GM13976 (cell line): Measurements from ENCODE around the gene TMOD1.

Experiments used
- DNase-seq: peaks from one replicate; pipeline ENCODE4 v3.0.0; 2012; ENCODE audit warnings: low spot score
- in situ Hi-C: fragments of 300-500 bp; cut with MboI; formaldehyde crosslinking; loops from one replicate; pipeline ENCODE4 v1.12.0; 2022; ENCODE audit warnings: low sequenced_read_pairs, mixed read lengths, inconsistent platforms; ENCODE audit not compliant: unreplicated experiment
- TF ChIP-seq, protein P1 (sequence below): IDR thresholded peaks from 2 replicates; pipeline ENCODE4 v1.5.1; 2012; ENCODE audit warnings: borderline replicate concordance, mild to moderate bottlenecking; ENCODE audit not compliant: insufficient read depth; ENCODE audit errors: extremely low read depth, missing control alignments, control extremely low read depth

TMOD1 gene

DNA sequence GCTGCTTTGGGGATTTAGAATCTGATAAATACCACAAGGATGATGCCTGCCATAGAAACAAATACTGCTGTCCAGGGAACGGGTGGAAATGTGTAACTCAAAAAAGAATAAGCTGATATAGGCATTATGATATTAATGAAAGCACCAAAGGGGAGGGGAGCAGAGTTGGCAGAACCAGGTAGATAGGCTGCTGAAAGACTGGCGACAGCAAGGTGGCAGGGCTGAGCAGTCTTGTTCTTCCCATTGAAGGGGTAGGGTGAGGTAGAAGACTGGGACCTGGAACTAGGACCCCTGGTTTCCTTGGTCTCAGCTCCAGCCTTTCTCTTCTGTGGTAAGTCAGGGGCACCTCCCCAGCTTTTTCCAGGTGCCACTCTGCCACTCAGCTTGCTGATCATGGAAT, 31.4 kb upstream of the TMOD1 start:
- in situ Hi-C loops = no loop called here

DNA sequence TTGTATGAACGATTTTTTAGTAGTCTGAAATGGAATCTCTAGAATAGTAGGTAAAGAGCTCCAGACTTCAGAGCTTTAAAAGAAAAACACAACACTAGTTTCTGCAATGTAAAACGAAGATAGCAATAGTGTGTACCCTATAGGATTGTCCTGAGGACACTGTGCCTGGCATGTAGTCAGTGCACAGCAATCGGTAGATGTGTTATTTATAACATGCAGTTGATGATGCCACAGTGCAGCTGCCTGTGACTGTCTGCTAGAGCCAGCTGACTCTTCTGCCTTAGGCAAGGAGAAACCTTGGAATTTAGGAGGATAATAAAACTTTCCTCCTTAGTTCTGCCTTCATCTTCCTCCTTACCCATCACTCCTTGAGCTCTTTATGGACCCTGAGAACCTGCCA, 27.7 kb upstream of the TMOD1 start:
- no peak for DNase-seq
- in situ Hi-C loops = no loop called here
- TF ChIP-seq, protein P1, sequence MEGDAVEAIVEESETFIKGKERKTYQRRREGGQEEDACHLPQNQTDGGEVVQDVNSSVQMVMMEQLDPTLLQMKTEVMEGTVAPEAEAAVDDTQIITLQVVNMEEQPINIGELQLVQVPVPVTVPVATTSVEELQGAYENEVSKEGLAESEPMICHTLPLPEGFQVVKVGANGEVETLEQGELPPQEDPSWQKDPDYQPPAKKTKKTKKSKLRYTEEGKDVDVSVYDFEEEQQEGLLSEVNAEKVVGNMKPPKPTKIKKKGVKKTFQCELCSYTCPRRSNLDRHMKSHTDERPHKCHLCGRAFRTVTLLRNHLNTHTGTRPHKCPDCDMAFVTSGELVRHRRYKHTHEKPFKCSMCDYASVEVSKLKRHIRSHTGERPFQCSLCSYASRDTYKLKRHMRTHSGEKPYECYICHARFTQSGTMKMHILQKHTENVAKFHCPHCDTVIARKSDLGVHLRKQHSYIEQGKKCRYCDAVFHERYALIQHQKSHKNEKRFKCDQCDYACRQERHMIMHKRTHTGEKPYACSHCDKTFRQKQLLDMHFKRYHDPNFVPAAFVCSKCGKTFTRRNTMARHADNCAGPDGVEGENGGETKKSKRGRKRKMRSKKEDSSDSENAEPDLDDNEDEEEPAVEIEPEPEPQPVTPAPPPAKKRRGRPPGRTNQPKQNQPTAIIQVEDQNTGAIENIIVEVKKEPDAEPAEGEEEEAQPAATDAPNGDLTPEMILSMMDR = no peak

More for the DNA sequence above, 31.4 kb upstream of the TMOD1 start:
- DNase-seq = no peak
- TF ChIP-seq, protein P1 = peak; percentile 49

DNA sequence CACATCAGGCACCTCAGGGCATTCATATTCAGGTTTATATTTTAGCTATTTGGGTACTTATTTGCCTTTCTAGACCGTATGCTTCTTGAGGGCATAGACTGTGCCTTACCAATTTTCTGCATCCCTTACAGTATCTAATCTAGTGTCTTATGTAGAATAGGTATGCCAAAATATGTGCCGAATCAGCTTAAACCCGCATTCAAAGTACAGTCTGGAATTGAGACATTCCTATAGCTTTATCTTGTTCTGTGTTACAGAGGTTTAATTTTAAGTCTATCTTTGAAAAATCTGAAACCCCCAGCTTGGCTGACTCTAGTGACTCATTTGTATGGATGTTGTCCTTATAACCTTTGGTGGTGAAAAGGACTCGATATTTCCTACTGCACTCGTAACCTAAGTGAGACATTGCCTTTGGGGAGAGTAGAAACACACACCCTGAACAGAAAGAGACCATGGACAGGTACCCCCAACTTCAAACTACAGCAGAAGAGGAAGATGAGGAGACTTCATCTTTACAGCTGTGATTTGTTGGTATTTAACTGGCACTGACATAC, 27.0 kb upstream of the TMOD1 start:
- in situ Hi-C loops = no loop called here
- TF ChIP-seq, protein P1 = no peak
- DNase-seq = no peak

DNA sequence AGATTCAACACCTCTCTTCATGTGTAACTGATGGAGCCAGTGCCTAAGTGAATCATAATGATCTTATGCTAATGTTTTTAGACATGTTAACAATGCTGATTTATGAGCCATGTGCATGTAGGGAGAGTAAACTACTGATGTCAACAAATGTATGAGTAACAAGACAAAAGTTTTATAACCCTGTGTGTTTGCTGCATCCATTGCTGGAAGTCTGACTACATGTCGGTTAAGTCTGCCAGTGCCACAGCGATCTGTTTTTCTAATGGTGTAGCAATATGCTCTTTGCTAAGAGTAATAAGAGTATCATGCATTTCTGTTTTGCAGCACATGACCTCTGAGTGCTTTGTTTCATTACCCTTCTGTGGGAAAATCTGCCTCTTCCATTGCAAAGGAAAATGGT, 26.4 kb upstream of the TMOD1 start:
- in situ Hi-C loops = no loop called here
- TF ChIP-seq, protein P1 = no peak
- DNase-seq = no peak

DNA sequence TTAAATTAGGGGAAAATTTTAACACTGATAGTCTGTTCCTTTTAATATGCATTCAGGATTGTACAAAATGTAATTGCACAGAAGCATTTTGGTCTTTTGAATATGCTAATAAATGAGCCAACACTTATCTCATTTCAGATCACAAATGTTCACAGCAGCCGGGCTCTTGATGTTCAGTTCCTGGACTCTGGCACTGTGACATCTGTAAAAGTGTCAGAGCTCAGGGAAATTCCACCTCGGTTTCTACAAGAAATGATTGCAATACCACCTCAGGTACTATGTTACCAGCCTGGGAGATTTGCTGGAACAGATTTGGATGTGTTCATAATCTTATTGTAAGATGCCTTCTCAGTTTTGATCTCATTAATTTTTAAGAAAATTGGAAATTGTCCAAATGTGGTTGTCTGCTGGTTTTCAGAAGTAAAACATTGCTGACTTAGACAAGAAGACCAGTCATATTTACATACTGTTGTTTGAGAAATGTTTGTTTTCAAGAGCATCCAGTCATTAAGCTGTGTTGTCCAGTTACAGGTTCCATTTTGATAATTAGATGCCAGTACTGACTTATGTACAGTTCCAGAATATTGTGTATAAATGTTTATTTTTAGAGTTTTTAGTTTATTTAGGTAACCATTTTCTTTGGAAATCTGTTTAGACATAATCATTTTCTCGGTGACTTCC, 23.0 kb upstream of the TMOD1 start:
- no peak for DNase-seq
- TF ChIP-seq, protein P1 = no peak
- in situ Hi-C loops = no loop called here

DNA sequence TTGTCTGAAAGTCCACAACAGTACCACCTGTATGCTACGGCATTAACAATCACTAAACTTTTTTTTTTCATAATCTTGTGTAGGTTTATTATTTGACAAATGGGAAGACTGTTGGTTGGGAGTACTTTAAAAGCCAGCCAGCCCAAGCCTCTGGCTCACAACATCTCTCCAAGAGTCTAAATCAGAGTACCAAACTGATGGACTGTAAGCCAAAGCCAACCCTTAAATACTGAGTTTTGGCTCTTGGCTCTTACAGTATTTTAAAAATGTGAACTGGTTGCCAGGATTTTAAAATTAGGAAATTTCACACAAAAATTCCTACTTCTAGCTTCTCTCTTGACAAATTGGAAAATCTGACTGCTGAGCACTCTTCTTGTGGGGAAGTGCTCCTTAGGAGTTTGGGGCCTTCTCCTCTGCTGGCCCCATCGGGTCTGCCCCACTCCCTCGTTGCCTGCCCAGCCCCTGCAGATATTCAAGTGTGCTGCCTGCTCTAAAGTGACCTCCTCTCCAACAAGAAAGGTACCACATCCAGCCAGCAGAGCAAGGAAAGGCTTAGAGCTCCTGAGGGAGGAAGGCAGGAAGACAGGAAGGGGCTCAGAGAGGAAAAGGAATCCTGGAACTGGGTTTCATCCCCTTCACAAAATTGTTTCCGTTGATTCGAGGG, 21.8 kb upstream of the TMOD1 start:
- DNase-seq = no peak
- in situ Hi-C loops = no loop called here
- TF ChIP-seq, protein P1 = no peak

DNA sequence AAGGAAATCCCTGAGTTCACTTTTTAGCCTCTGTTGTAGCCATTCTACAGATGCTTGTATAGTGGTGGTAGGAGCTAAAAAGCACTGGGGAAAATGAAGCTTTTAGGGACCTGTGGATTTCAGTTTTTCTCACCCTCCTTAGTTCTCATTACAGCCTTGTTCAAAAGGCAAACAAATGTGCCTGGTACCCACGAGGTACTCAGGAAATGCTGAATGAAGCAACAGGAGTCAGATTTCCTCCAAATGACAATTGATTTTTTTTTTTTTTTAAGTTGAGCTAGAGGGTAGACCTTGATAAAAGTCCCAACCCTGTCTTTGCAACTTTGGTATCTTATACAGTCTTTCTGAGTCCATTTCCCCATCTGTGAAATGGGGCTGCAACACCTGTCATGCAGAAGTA, 21.3 kb upstream of the TMOD1 start:
- in situ Hi-C loops = no loop called here
- DNase-seq = no peak
- TF ChIP-seq, protein P1 = no peak
